Mammary epithelial cell (primary cell): ENCODE data around the gene PLEKHA6.
"Not testable (repeated sequence)": the region's sequence is repeated elsewhere in the genome, so short reads cannot be mapped to it uniquely, and the experiment has no call there.

ENCODE experiments used
- EZH2 ChIP-seq: IDR thresholded peaks from 2 replicates; pipeline ENCODE4 v1.6.1; 2012; ENCODE audit warnings: low read length, inconsistent platforms, borderline replicate concordance
- TF ChIP-seq, protein P1 (sequence below), 2 donors: IDR thresholded peaks in 1 of 2; conservative IDR thresholded peaks in 1 of 2; 2 replicates each; pipeline ENCODE4 v1.5.1; 2011 to 2012; ENCODE audit warnings: inconsistent platforms in 2 of 2, low read length in 2 of 2, mild to moderate bottlenecking in 2 of 2, control low read depth in 1 of 2, low read depth in 1 of 2; ENCODE audit not compliant: insufficient read depth in 1 of 2; ENCODE audit errors: extremely low read depth in 1 of 2

- TF ChIP-seq, protein P1, sequence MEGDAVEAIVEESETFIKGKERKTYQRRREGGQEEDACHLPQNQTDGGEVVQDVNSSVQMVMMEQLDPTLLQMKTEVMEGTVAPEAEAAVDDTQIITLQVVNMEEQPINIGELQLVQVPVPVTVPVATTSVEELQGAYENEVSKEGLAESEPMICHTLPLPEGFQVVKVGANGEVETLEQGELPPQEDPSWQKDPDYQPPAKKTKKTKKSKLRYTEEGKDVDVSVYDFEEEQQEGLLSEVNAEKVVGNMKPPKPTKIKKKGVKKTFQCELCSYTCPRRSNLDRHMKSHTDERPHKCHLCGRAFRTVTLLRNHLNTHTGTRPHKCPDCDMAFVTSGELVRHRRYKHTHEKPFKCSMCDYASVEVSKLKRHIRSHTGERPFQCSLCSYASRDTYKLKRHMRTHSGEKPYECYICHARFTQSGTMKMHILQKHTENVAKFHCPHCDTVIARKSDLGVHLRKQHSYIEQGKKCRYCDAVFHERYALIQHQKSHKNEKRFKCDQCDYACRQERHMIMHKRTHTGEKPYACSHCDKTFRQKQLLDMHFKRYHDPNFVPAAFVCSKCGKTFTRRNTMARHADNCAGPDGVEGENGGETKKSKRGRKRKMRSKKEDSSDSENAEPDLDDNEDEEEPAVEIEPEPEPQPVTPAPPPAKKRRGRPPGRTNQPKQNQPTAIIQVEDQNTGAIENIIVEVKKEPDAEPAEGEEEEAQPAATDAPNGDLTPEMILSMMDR (conservative IDR thresholded peaks at IDR 0.05 in 1 of 2, IDR thresholded peaks at IDR 0.05 in 1 of 2; ENCODE audit: extremely low read depth in 1 of 2, insufficient read depth in 1 of 2, low read depth in 1 of 2, low read length in 2 of 2): not testable (repeated sequence)
- TF ChIP-seq EZH2: not testable (repeated sequence)
Measured at GRCh38 chr1:204327870-204328269, 31.9 kb downstream of the PLEKHA6 start.
